Endothelial cell of umbilical vein (primary cell): ENCODE data around the gene HK1. TPM values are rescaled to one million over a fixed set of nuclear protein-coding genes. Genes with fewer than 3 reads are reported as not detected.

ENCODE experiments used
- BruUV-seq: library from RNA; stranded (reverse); fragments of 400-500 nt; replicated peaks from 2 replicates; lab custom pipeline; 2021; lab: Mats Ljungman, UMichigan
- CTCF ChIA-PET: fragments of 300-600, 350-600 bp; sonication (Branson Sonifier 250); formaldehyde crosslinking; loops from one replicate; lab custom pipeline; 2021; ENCODE audit warnings: antibody characterized with exemption, inconsistent platforms; lab: Charles Lee
- POLR2A ChIA-PET: fragments of 300-600, 350-600 bp; sonication (Branson Sonifier 250); formaldehyde crosslinking; loops from one replicate; lab custom pipeline; 2021; ENCODE audit warnings: antibody characterized with exemption, inconsistent platforms; lab: Charles Lee
- DNase-seq: peaks from one replicate; pipeline ENCODE4 v3.0.0-alpha.2; 2011; ENCODE audit warnings: low read depth, low spot score
- FAIRE-seq: peaks from 2 replicates; lab custom pipeline; 2011; peaks lifted over from hg19 to GRCh38; lab: Jason Lieb, UNC
- H2AFZ ChIP-seq: 2 replicates; pipeline ENCODE4 v1.6.0; 2012; ENCODE audit warnings: low read depth, low read length, control low read depth, inconsistent platforms
- H3K27ac ChIP-seq: 2 replicates; pipeline ENCODE4 v1.5.1; 2011; ENCODE audit warnings: low read depth, mild to moderate bottlenecking, control low read depth, low read length, moderate library complexity; ENCODE audit not compliant: insufficient read depth
- H3K27me3 ChIP-seq, 2 experiments: 2 replicates each; pipeline versions ENCODE4 v1.6.0 to v1.6.1; 2011; ENCODE audit warnings: low read length in 2 of 2, mixed read lengths in 1 of 2; ENCODE audit not compliant: control insufficient read depth in 2 of 2, insufficient read depth in 2 of 2
- H3K36me3 ChIP-seq, 2 experiments: 2 replicates in 1 of 2; 3 replicates in 1 of 2; pipeline ENCODE4 v1.5.1; 2011; ENCODE audit warnings: low read length in 2 of 2, mild to moderate bottlenecking in 1 of 2, moderate library complexity in 1 of 2; ENCODE audit not compliant: control insufficient read depth in 2 of 2, insufficient read depth in 2 of 2; ENCODE audit errors: extremely low read depth in 1 of 2
- H3K4me1 ChIP-seq: 3 replicates; pipeline ENCODE4 v1.5.1; 2011; ENCODE audit warnings: mild to moderate bottlenecking, low read length; ENCODE audit not compliant: control insufficient read depth, insufficient read depth; ENCODE audit errors: extremely low read depth
- H3K4me2 ChIP-seq: 2 replicates; pipeline ENCODE4 v1.6.1; 2011; ENCODE audit warnings: low read length, control low read depth, mixed read lengths; ENCODE audit not compliant: insufficient read depth
- H3K4me3 ChIP-seq, 3 experiments: fragments of 200-600 bp in 1 of 3; sonication (generic), shearing (Covaris generic) in 1 of 3; replicated peaks in 1 of 3; 2 replicates each; pipeline ENCODE4 v1.5.1; 2011 to 2016; ENCODE audit warnings: control low read depth in 3 of 3, low read length in 3 of 3, mild to moderate bottlenecking in 2 of 3, inconsistent platforms in 1 of 3, low read depth in 1 of 3, moderate library complexity in 1 of 3; ENCODE audit not compliant: insufficient read depth in 1 of 3
- H3K79me2 ChIP-seq: 2 replicates; pipeline ENCODE4 v1.6.0; 2012; ENCODE audit warnings: low read length, inconsistent platforms; ENCODE audit not compliant: control insufficient read depth, insufficient read depth
- H3K9ac ChIP-seq: replicated peaks from 2 replicates; pipeline ENCODE3; 2011; ENCODE audit warnings: low read length, control low read depth; ENCODE audit not compliant: insufficient read depth; ENCODE audit errors: extremely low read depth
- H3K9me1 ChIP-seq: replicated peaks from 3 replicates; pipeline ENCODE4 v1.6.0; 2011; ENCODE audit warnings: mild to moderate bottlenecking, low read length; ENCODE audit not compliant: control insufficient read depth, insufficient read depth; ENCODE audit errors: extremely low read depth
- H3K9me3 ChIP-seq: replicated peaks from 2 replicates; pipeline ENCODE4 v1.5.1; 2012; ENCODE audit warnings: low read length, inconsistent platforms; ENCODE audit not compliant: control insufficient read depth, insufficient read depth
- H4K20me1 ChIP-seq: replicated peaks from 2 replicates; pipeline ENCODE3; 2011; ENCODE audit warnings: mild to moderate bottlenecking, low read length; ENCODE audit not compliant: control insufficient read depth, insufficient read depth; ENCODE audit errors: extremely low read depth
- EZH2 ChIP-seq: IDR thresholded peaks from 2 replicates; pipeline ENCODE4 v1.6.1; 2012; ENCODE audit warnings: borderline replicate concordance, low read depth, mild to moderate bottlenecking, moderate library complexity, low read length, inconsistent platforms; ENCODE audit not compliant: severe bottlenecking
- FOS ChIP-seq: IDR thresholded peaks from 2 replicates; pipeline ENCODE4 v1.6.1; 2011; ENCODE audit warnings: mild to moderate bottlenecking, low read length, moderate library complexity, borderline replicate concordance; ENCODE audit not compliant: insufficient read depth
- GATA2 ChIP-seq: IDR thresholded peaks from 2 replicates; pipeline ENCODE4 v1.7.0; 2011; ENCODE audit warnings: low read depth, mild to moderate bottlenecking, moderate library complexity, mixed read lengths, low read length; ENCODE audit not compliant: insufficient read length, insufficient read depth
- JUN ChIP-seq: IDR thresholded peaks from 2 replicates; pipeline ENCODE4 v1.6.1; 2011; ENCODE audit warnings: borderline replicate concordance, low read depth; ENCODE audit not compliant: insufficient read length, insufficient read depth
- MAX ChIP-seq: IDR thresholded peaks from 2 replicates; pipeline ENCODE4 v1.6.1; 2011; ENCODE audit not compliant: insufficient read depth, insufficient read length
- MYC ChIP-seq: IDR thresholded peaks from one replicate; pipeline ENCODE4 v1.6.1; 2011; ENCODE audit warnings: mild to moderate bottlenecking, low read depth, low read length
- POLR2A ChIP-seq: IDR thresholded peaks from 2 replicates; pipeline ENCODE4 v1.6.1; 2012; ENCODE audit warnings: low read depth, mild to moderate bottlenecking, control low read depth, low read length
- POLR2AphosphoS5 ChIP-seq: IDR thresholded peaks from 2 replicates; pipeline ENCODE4 v1.6.1; 2012; ENCODE audit warnings: low read depth, mild to moderate bottlenecking, control low read depth, low read length, moderate library complexity; ENCODE audit not compliant: insufficient read depth
- dilution Hi-C: fragments of 300-500 bp; cut with MboI; formaldehyde crosslinking; loops from one replicate; pipeline ENCODE4 v1.15.0; 2019; ENCODE audit warnings: low sequenced_read_pairs; ENCODE audit not compliant: extremely low pct_ligation_motif_present
- intact Hi-C: fragments of 100-400 bp; cut with micrococcal nuclease; formaldehyde crosslinking; loops from one replicate; pipeline ENCODE4 v1.10.0; 2022
- polyA plus RNA-seq, 4 experiments: library from polyadenylated mRNA; depleted of rRNA in 3 of 4; stranded (reverse) in 3 of 4; unstranded in 1 of 4; fragments of >200 nt; gene quantifications; 2 replicates each; pipeline versions ENCODE4 v1.2.1 to v1.2.3, GENCODE V29; 2011 to 2012; ENCODE audit warnings: missing spikeins in 1 of 4
- total RNA-seq: library from RNA; stranded (reverse); gene quantifications from 2 replicates; pipeline ENCODE4 v1.2.3, GENCODE V29; 2021
- TF ChIP-seq, protein P1 (sequence below), 2 donors: IDR thresholded peaks; 1 replicate in 1 of 2; 2 replicates in 1 of 2; pipeline ENCODE4 v1.5.1; 2011; ENCODE audit warnings: low read length in 2 of 2, mild to moderate bottlenecking in 2 of 2, moderate library complexity in 2 of 2, control low read depth in 1 of 2, inconsistent platforms in 1 of 2, low read depth in 1 of 2; ENCODE audit not compliant: insufficient read depth in 1 of 2; ENCODE audit errors: extremely low read depth in 1 of 2

Gene HK1
- total and polyA plus RNA-seq, 2 donors (not counting 3 experiments of a cell fraction or from before 2014, with no cell fraction given), result 50.8 to 121 TPM

DNA sequence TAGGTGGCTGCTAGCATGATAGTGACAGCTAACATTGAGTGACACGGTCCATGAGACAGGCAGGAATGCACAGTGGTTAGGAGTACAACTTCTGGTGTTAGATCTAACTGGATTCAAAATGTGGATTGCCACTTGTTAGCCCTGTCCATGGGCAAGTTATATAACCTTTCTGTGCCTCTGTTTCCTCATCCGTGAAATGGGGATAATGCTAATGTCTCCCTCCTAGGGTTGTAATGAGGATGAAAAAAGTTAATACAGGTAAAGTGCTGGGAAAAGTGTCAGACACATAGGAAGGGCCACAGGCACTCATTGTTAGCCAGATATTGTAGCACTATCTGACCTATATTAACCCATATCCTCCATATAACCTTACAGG is 96.6 kb downstream of the HK1 start:
- Histone ChIP-seq H3K4me2 (no peak overlapping the region), H3K4me1 (peaks cover 21% of the 10 kb centered on the region), H3K36me3 (peaks cover 6% of the 10 kb centered on the region in 2 experiments), H2AFZ (no peak overlapping the region), H4K20me1 (no peaks in the 10 kb centered on the region), H3K4me3 (no peak overlapping the region), H3K9me3 (no peaks in the 10 kb centered on the region), H3K9me1 (no peaks in the 10 kb centered on the region), H3K27me3 (no peaks in the 10 kb centered on the region), H3K27ac (no peak overlapping the region), H3K9ac (no peak overlapping the region), H3K79me2 (no peaks in the 10 kb centered on the region)
- dilution Hi-C loops, result loop anchor here (25.0 kb wide), 1 partner anchor 138 kb away; no protein-coding TSS in a partner anchor
- ChIA-PET POLR2A (no interaction called here), CTCF (interaction anchor here (1.0 kb wide), 2 partner anchors 53 to 122 kb away, joined by 3 read pairs; no protein-coding TSS in a partner anchor)
- TF ChIP-seq EZH2 (no peak), POLR2AphosphoS5 (no peak), MAX (no peak), POLR2A (no peak), GATA2 (no peak), JUN (no peak), MYC (no peak), FOS (no peak)
- TF ChIP-seq, protein P1, sequence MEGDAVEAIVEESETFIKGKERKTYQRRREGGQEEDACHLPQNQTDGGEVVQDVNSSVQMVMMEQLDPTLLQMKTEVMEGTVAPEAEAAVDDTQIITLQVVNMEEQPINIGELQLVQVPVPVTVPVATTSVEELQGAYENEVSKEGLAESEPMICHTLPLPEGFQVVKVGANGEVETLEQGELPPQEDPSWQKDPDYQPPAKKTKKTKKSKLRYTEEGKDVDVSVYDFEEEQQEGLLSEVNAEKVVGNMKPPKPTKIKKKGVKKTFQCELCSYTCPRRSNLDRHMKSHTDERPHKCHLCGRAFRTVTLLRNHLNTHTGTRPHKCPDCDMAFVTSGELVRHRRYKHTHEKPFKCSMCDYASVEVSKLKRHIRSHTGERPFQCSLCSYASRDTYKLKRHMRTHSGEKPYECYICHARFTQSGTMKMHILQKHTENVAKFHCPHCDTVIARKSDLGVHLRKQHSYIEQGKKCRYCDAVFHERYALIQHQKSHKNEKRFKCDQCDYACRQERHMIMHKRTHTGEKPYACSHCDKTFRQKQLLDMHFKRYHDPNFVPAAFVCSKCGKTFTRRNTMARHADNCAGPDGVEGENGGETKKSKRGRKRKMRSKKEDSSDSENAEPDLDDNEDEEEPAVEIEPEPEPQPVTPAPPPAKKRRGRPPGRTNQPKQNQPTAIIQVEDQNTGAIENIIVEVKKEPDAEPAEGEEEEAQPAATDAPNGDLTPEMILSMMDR (IDR thresholded peaks at IDR 0.05; ENCODE audit: extremely low read depth in 1 of 2, insufficient read depth in 1 of 2, low read depth in 1 of 2, low read length in 2 of 2), result no peak
- FAIRE-seq (no peak), DNase-seq (no peak)
- BruUV-seq, result no TSS peak
- intact Hi-C loops, result no loop called here
